SK-N-DZ (cell line): ENCODE measurements around the gene C4B.

Source experiments
- DNase-seq: peaks from one replicate; pipeline ENCODE4 v3.0.0-alpha.2; 2015; ENCODE audit warnings: low spot score
- small RNA-seq, 2 experiments: library from RNA; depleted of rRNA; stranded (forward); fragments of <200 nt; gene quantifications; one replicate each; pipeline ENCODE3, GENCODE V24; 2014

C4B gene

GRCh38 chr6:32081168-32081990 is 66.8 kb downstream of the C4B start:
- no peak for DNase-seq

GRCh38 chr6:32082478-32082877 is 67.9 kb downstream of the C4B start:
- no peak for DNase-seq

DNA sequence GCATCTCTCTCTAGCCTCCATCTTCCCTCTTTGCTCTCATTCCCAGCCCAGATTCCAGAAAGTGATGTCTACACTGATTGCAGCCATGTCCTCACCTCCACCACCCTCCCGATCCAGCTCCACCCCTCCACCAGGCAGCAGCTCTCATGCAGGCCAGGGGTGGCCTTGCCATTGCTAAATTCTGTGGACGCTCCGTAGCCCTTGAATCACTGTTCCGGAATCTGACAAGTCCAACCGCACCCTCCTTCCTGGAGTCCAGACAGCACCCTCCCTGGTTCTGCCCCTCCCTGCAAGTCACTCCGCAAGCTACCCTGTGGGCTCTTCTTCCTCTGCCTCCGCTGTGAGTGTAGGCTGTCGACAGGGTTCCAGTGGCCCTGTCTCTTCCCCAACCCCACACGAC is 68.3 kb downstream of the C4B start:
- DNase-seq, result no peak

- DNase-seq, result no peak
Measured at GRCh38 chr6:32083812-32084768, 69.5 kb downstream of the C4B start.

GRCh38 chr6:32084780-32085179 is 70.2 kb downstream of the C4B start:
- DNase-seq, result no peak

Small RNA genes within 50 kb of the gene (small RNA-seq; reads per million reads assigned to genes)
- gene RNA5SP206, result 0.03 to 0.04 reads per million in 2 experiments
